ENCODE data around the gene ACR.

ACR gene

DNA sequence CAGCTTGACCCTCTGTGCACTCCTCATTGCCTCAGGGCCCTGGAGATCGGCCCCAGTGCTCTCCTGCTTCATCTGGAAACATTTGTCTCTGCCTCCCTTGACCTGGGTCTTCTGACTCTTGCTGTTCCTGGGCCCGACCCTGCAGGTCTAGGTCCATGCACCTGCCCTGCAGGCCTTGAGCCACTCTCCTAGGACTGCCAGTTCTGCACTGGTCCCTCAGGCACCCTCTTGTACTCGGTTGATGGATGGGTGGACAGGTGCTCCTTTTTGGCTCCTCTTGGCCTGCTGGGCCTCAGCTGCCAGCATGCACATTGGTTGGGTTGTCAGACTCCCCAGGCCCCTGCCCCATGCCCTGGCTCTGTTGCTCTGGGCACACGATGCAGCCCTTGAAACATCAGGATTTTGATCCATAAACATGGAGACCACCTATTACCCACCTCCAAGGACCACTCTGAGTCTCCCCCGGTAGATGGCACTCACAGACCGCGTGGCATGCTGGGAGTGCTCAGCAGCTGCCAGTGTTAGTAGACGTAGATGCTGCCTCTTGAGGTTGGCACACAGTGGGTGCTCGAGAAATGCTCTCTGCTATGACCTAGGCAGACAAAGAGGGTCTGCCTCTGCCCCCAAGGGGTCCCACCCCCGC, 20.2 kb upstream of the ACR start:
- no peak for DNase-seq

DNA sequence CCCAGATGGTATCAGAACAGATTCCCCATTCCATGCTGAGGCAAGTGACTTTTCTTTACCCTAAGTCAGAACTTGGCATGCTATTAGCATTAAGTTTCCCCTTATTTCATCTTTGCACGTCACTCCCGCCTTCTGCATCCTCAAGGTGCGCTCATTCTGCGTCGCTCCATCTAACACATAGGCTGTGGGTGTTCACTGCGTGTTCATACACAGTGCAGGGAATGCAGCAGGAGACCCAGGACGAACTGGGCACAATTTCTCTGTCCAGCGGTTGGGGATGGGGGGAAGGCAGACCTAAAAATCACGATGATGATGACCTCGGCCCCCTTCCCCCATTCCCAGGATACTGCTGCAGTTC, 19.7 kb upstream of the ACR start:
- DNase-seq, result no peak

- DNase-seq, result no peak
Measured at GRCh38 chr22:50719814-50720300, 18.1 kb upstream of the ACR start.

DNA sequence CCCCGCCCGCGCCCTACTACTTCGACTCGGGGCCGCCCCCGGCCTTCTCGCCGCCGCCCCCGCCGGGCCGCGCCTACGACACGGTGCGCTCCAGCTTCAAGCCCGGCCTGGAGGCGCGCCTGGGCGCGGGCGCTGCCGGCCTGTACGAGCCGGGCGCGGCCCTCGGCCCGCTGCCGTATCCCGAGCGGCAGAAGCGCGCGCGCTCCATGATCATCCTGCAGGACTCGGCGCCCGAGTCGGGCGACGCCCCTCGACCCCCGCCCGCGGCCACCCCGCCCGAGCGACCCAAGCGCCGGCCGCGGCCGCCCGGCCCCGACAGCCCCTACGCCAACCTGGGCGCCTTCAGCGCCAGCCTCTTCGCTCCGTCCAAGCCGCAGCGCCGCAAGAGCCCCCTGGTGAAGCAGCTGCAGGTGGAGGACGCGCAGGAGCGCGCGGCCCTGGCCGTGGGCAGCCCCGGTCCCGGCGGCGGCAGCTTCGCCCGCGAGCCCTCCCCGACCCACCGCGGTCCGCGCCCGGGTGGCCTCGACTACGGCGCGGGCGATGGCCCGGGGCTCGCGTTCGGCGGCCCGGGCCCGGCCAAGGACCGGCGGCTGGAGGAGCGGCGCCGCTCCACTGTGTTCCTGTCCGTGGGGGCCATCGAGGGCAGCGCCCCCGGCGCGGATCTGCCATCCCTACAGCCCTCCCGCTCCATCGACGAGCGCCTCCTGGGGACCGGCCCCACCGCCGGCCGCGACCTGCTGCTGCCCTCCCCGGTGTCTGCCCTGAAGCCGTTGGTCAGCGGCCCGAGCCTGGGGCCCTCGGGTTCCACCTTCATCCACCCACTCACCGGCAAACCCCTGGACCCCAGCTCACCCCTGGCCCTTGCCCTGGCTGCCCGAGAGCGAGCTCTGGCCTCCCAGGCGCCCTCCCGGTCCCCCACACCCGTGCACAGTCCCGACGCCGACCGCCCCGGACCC, 17.4 kb upstream of the ACR start:
- DNase-seq, result no peak

GRCh38 chr22:50721257-50721844, 16.7 kb upstream of the ACR start:
- DNase-seq, result no peak

DNA sequence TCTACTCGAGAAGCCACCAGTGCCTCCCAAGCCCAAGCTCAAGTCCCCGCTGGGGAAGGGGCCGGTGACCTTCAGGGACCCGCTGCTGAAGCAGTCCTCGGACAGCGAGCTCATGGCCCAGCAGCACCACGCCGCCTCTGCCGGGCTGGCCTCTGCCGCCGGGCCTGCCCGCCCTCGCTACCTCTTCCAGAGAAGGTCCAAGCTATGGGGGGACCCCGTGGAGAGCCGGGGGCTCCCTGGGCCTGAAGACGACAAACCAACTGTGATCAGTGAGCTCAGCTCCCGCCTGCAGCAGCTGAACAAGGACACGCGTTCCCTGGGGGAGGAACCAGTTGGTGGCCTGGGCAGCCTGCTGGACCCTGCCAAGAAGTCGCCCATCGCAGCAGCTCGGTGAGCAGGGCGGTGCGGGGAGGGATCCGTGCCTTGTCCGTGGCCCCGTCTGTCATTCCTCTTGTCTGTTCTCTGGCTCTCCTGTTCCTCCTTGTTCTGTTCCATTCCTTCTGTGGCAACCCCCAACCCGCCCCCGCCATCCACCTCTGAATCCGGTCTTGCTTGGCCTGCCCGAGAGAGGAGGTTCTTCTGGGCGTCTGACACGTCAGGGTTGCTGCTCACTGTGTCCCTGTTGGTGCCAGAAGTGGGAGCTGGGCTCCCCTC, 15.8 kb upstream of the ACR start:
- no peak for DNase-seq

- no peak for DNase-seq
Measured at GRCh38 chr22:50722716-50723428, 15.1 kb upstream of the ACR start.

- DNase-seq, result no peak
Measured at GRCh38 chr22:50723991-50724390, 14.0 kb upstream of the ACR start.

GRCh38 chr22:50724616-50725015, 13.4 kb upstream of the ACR start:
- DNase-seq, result no peak

GRCh38 chr22:50725597-50725996, 12.4 kb upstream of the ACR start:
- DNase-seq, result no peak

- no peak for DNase-seq
Measured at GRCh38 chr22:50726643-50727340, 11.2 kb upstream of the ACR start.

- no peak for DNase-seq
Measured at GRCh38 chr22:50727678-50728522, 10.1 kb upstream of the ACR start.

DNA sequence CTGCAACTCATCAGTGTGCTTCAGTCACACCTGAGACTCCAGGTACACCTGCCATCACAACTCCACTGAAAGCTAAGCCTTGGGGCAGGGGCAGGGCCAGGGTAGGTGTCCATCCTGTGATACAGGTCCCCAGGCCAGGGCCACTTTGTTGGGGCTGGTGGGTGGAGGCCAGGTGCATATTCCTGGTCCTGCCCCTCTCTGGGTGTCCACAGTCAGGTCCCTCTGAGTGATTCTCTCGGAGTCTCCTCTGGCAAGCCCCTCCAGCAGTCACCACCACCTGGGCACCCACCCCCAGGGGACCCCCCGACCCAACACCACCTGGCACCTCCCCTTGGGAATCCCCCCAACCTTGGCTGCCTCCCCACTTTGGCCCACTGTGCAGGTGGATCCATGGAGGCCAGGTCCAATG, 9.5 kb upstream of the ACR start:
- no peak for DNase-seq

DNA sequence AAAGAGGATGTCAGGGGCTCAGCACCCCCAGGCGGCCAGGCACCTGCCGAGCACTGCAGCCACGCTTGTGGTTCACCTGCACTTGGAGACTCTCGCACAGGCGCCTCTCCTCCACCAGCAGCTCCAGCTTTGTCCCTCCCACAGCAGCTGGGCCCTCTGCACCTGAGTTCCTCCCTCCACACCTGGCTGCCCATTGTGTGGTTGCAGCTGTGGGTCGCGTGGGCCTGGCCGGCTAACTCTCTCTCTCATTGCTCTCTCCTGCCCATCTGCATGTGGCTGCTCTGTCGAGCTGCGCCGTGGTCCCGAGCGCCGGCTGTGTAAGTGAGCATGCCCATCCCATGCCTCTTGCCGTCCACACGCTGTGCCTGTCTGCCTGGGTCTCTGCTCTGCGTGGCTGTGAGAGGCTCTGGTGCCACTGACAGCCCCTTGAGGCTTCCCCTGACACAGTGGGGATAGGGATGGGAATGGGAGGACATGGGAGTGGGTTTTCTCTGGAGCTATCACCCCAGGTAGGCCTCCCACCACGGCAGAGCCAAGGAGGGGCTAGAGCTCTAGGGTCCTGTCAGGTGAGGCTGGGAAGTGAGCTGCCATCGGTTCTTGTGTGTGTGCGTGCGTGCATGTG, 8.5 kb upstream of the ACR start:
- no peak for DNase-seq

DNA sequence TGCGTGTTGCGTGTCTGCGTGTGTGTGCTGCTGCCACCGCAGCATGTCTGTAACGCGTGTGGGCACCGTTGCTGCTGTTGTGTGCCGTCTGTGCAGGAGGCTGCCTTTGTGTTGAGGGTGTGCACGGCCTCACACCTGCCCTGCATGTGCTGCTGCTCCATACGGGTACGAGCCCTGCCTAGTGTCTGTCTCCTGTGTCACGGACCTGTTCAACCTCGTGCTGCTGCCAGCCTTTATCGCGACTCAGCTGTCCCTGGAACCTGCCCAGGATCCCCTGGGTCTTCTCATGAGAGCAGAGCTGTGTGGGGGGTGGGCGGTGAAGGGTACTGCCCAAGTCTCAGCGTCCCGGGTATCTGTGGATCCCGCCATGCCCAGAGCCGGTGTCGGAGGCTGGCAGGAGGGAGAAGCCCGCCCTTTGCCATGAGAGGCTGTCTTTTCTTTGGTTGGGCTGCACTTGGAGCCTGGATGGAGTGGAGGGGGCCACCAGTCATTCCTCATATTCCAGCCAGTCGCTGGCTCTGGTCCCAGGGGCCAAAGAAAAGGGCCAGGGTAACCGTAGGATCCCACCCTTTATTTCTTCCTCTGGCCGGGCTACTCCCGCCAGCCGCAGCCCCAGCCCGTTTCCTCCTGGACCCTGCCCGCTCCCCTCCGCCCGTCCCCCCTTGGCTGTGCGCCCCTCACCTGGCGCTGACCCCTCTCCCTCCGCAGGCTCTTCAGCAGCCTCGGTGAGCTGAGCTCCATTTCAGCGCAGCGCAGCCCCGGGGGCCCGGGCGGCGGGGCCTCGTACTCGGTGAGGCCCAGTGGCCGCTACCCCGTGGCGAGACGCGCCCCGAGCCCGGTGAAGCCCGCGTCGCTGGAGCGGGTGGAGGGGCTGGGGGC, 7.8 kb upstream of the ACR start:
- no peak for DNase-seq

DNA sequence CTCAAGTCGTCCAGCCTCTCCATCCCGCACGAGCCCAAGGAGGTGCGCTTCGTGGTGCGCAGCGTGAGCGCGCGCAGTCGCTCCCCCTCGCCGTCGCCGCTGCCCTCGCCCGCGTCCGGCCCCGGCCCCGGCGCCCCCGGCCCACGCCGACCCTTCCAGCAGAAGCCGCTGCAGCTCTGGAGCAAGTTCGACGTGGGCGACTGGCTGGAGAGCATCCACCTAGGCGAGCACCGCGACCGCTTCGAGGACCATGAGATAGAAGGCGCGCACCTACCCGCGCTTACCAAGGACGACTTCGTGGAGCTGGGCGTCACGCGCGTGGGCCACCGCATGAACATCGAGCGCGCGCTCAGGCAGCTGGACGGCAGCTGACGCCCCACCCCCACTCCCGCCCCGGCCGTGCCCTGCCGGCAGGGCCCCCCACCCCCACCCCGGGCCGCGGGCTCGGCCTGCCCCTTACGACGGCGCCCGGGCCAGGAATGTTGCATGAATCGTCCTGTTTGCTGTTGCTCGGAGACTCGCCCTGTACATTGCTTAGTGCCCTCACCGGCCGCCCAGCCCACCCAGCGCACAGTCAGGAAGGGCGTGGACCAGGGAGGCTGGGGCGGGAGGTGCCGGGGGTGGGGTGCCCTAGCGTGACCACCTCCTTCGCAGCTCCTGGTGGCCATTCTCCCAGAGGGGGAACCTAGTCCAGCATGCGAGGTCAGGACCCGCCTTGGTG, 6.9 kb upstream of the ACR start:
- DNase-seq, result no peak

GRCh38 chr22:50731811-50732624, 6.0 kb upstream of the ACR start:
- DNase-seq, result peak; percentile 50 to 54

DNA sequence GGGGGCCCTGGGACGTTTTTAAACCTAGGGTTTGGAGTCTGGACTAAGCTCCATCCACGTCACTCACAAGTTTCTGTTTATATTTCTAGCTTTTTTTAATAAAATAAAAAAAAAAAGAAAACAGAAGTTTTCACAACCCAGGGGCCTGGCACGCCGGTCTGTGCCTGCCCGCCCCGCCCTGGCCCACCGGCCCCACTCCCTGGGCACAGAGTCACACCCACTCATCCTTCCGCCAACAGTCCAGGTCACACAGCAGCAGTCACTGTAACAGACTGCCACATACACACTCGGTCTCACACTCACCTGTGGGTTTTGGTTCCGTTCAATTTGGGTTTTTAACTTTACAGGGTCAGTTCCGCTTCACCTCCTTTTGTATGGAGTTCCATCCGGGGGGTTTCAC, 5.3 kb upstream of the ACR start:
- DNase-seq, result no peak
